NCI-H460 (cell line): ENCODE measurements around the gene BMAL1. TPM values are rescaled to one million over a fixed set of nuclear protein-coding genes. Genes with fewer than 3 reads are reported as not detected.
"Not testable (repeated sequence)": the region's sequence is repeated elsewhere in the genome, so short reads cannot be mapped to it uniquely, and the experiment has no call there.

Experiments
- DNase-seq: peaks from one replicate; pipeline ENCODE4 v3.0.0-alpha.2; 2016; ENCODE audit warnings: low read depth; ENCODE audit errors: extremely low read depth
- total RNA-seq: library from RNA; depleted of rRNA; stranded (reverse); fragments of >200 nt; shearing (Covaris generic); gene quantifications from 2 replicates; pipeline ENCODE4 v1.2.3, GENCODE V29; 2014

The BMAL1 gene
- total RNA-seq, 1 experiment from 2014 or later: 10.8 TPM

- no peak for DNase-seq
Observed at GRCh38 chr11:13368041-13368446, 90.5 kb downstream of the BMAL1 start.

GRCh38 chr11:13373216-13373615, 95.6 kb downstream of the BMAL1 start:
- DNase-seq: no peak

- no peak for DNase-seq
Observed at GRCh38 chr11:13375798-13376197, 98.2 kb downstream of the BMAL1 start.

- no peak for DNase-seq
Observed at GRCh38 chr11:13376402-13376801, 98.8 kb downstream of the BMAL1 start.

GRCh38 chr11:13376838-13377237, 99.2 kb downstream of the BMAL1 start:
- DNase-seq: no peak

- peak; percentile 14 for DNase-seq
Observed at GRCh38 chr11:13378316-13378715, 100.7 kb downstream of the BMAL1 start.

GRCh38 chr11:13380731-13381130, 103.1 kb downstream of the BMAL1 start:
- no peak for DNase-seq

- DNase-seq: no peak
Observed at GRCh38 chr11:13382751-13383150, 105.2 kb downstream of the BMAL1 start.

- peak; percentile 34 for DNase-seq
Observed at GRCh38 chr11:13384908-13385640, 107.5 kb downstream of the BMAL1 start.

- DNase-seq: no peak
Observed at GRCh38 chr11:13386567-13386966, 109.0 kb downstream of the BMAL1 start.

GRCh38 chr11:13388741-13389140, 111.2 kb downstream of the BMAL1 start:
- no peak for DNase-seq

- DNase-seq: no peak
Observed at GRCh38 chr11:13391217-13391616, 113.6 kb downstream of the BMAL1 start.

- DNase-seq: not testable (repeated sequence)
Observed at GRCh38 chr11:13398335-13398734, 120.7 kb downstream of the BMAL1 start.

GRCh38 chr11:13405220-13405619, 127.6 kb downstream of the BMAL1 start:
- DNase-seq: no peak

- DNase-seq: no peak
Observed at GRCh38 chr11:13415201-13415600, 137.6 kb downstream of the BMAL1 start.

- no peak for DNase-seq
Observed at GRCh38 chr11:13421561-13421960, 144.0 kb downstream of the BMAL1 start.

- DNase-seq: no peak
Observed at GRCh38 chr11:13423372-13423771, 145.8 kb downstream of the BMAL1 start.

- no peak for DNase-seq
Observed at GRCh38 chr11:13427440-13427839, 149.8 kb downstream of the BMAL1 start.

GRCh38 chr11:13429288-13429687, 151.7 kb downstream of the BMAL1 start:
- no peak for DNase-seq

- no peak for DNase-seq
Observed at GRCh38 chr11:13429836-13430235, 152.2 kb downstream of the BMAL1 start.

GRCh38 chr11:13433437-13433836, 155.8 kb downstream of the BMAL1 start:
- no peak for DNase-seq

GRCh38 chr11:13434247-13435205, 156.9 kb downstream of the BMAL1 start:
- peak; percentile 76 for DNase-seq
